Motor neuron (in vitro differentiated cells): ENCODE data around the gene KIF4A. TPM values are rescaled to one million over a fixed set of nuclear protein-coding genes. Genes with fewer than 3 reads are reported as not detected.

Experiments used
- ATAC-seq, 8 experiments: fragments of 200-7000 bp; cut with Tn5 transposase; replicated peaks in 6 of 8; 2 replicates each; pipeline ENCODE4 v1.8.0; 2021; ENCODE audit warnings: mild to moderate bottlenecking in 8 of 8, moderate library complexity in 8 of 8
- H3K27ac ChIP-seq, 2 donors: fragments of 250-450 bp; sonication (Bioruptor Pico); 2 replicates each; pipeline ENCODE4 v1.9.0; 2021; ENCODE audit warnings: antibody characterized with exemption in 2 of 2, mild to moderate bottlenecking in 2 of 2, moderate library complexity in 1 of 2
- H3K4me1 ChIP-seq, 2 donors: fragments of 250-450 bp; sonication (Bioruptor Pico); replicated peaks in 1 of 2; 2 replicates each; pipeline ENCODE4 v1.6.1; 2021; ENCODE audit warnings: antibody characterized with exemption in 2 of 2, mild to moderate bottlenecking in 2 of 2, moderate library complexity in 1 of 2
- H3K4me3 ChIP-seq, 5 donors: fragments of 250-450 bp; sonication (Bioruptor Pico); 2 replicates each; pipeline ENCODE4 v1.9.0; 2021; ENCODE audit warnings: antibody characterized with exemption in 5 of 5, mild to moderate bottlenecking in 5 of 5, moderate library complexity in 4 of 5
- WGBS, 10 experiments: fragments of 450-650 bp; shearing (Covaris generic); methylation state at CpG; one replicate each; pipeline ENCODE4 v1.0.0; 2022; 5-methylcytosine and 5-hydroxymethylcytosine counted together
- in situ Hi-C, 9 experiments: fragments of 400-800 bp; cut with MboI; loops; one replicate each; pipeline ENCODE4 v1.15.0; 2021; ENCODE audit warnings: low sequenced_read_pairs in 9 of 9, low pct_unique_long_range_greater_than_20kb in 2 of 9; ENCODE audit not compliant: unreplicated experiment in 9 of 9
- total RNA-seq, 8 experiments: library from RNA; unstranded; fragments of 300-600 nt; gene quantifications; 2 replicates each; pipeline versions ENCODE4 v1.2.3 to v1.2.4, GENCODE V29; 2022

The KIF4A gene
- total RNA-seq, 8 experiments from 2014 or later: 0.10 to 32.1 (median 1.9) TPM

- 14 to 20% methylated on average over 1 to 7 of the region's 39 CpGs; no CpG with 5 or more reads in 8 of the 10 experiments for WGBS, 10 experiments
- in situ Hi-C loops: loop anchor here in 2 of 9 experiments (25.0 kb wide), 2 partner anchors 210 to 510 kb away; no protein-coding TSS in a partner anchor
Observed at GRCh38 chrX:70452143-70452733, 162.3 kb downstream of the KIF4A start.

GRCh38 chrX:70453024-70453618 lies 163.2 kb downstream of the KIF4A start:
- no peak for ATAC-seq
- H3K4me1 ChIP-seq: peaks cover 8% of the 10 kb centered on the region in 2 donors
- in situ Hi-C loops: loop anchor here in 2 of 9 experiments (25.0 kb wide), 2 partner anchors 209 to 509 kb away; no protein-coding TSS in a partner anchor
- H3K4me3 ChIP-seq: peak overlapping the region in 1 of 5 donors; percentile 43
- WGBS, 10 experiments: 20 to 100% (median 55%) methylated on average over 1 to 3 of the region's 5 CpGs; no CpG with 5 or more reads in 7 of the 10 experiments
- H3K27ac ChIP-seq: no peak overlapping the region

More at GRCh38 chrX:70452143-70452733, 162.3 kb downstream of the KIF4A start:
- Histone ChIP-seq H3K27ac (no peak overlapping the region), H3K4me1 (peaks cover 8 to 9% of the 10 kb centered on the region in 2 donors), H3K4me3 (peak overlapping the region; percentile 13 to 43 (median 34))
- ATAC-seq: peak in 4 of 8 experiments; percentile 2 to 85 (median 64)

GRCh38 chrX:70454441-70455365 lies 164.8 kb downstream of the KIF4A start:
- peaks cover 8% of the 10 kb centered on the region in 2 donors for H3K4me1 ChIP-seq
- H3K4me3 ChIP-seq: peak overlapping the region; percentile 44 to 68 (median 52)
- peak overlapping the region; percentile 91 to 94 for H3K27ac ChIP-seq
- ATAC-seq: peak; percentile 39 to 93 (median 88)
- in situ Hi-C loops: loop anchor here in 2 of 9 experiments (25.0 kb wide), 2 partner anchors 208 to 508 kb away; no protein-coding TSS in a partner anchor
- 0 to 29% methylated on average over 1 to 14 of the region's 48 CpGs; no CpG with 5 or more reads in 8 of the 10 experiments for WGBS, 10 experiments

- in situ Hi-C loops: loop anchor here in 2 of 9 experiments (25.0 kb wide), 2 partner anchors 207 to 507 kb away; no protein-coding TSS in a partner anchor
- ATAC-seq: peak in 5 of 8 experiments; percentile 5 to 24 (median 15)
- peaks cover 8% of the 10 kb centered on the region in 2 donors for H3K4me1 ChIP-seq
- H3K27ac ChIP-seq: peak overlapping the region; percentile 91 to 94
- peak overlapping the region; percentile 44 to 68 (median 52) for H3K4me3 ChIP-seq
- WGBS, 10 experiments: 0 to 60% (median 34%) methylated on average over 1 to 5 of the region's 32 CpGs; no CpG with 5 or more reads in 6 of the 10 experiments
Observed at GRCh38 chrX:70455366-70456202, 165.7 kb downstream of the KIF4A start.

- no peak for ATAC-seq
- H3K4me3 ChIP-seq: peak overlapping the region; percentile 44 to 68 (median 52)
- in situ Hi-C loops: loop anchor here in 2 of 9 experiments (25.0 kb wide), 2 partner anchors 206 to 506 kb away; no protein-coding TSS in a partner anchor
- no peak overlapping the region for H3K27ac ChIP-seq
- H3K4me1 ChIP-seq: peaks cover 8% of the 10 kb centered on the region in 2 donors
- 0 to 25% (median 20%) methylated on average over 1 to 2 of the region's 2 CpGs; no CpG with 5 or more reads in 7 of the 10 experiments for WGBS, 10 experiments
Observed at GRCh38 chrX:70456256-70456655, 166.4 kb downstream of the KIF4A start.

GRCh38 chrX:70461026-70461425 lies 171.1 kb downstream of the KIF4A start:
- no peak overlapping the region for H3K4me3 ChIP-seq
- H3K27ac ChIP-seq: no peak overlapping the region
- no peak for ATAC-seq
- WGBS, 10 experiments: 34 to 100% (median 90%) methylated on average over 1 to 2 of the region's 2 CpGs; no CpG with 5 or more reads in 5 of the 10 experiments
- in situ Hi-C loops: loop anchor here in 2 of 9 experiments (25.0 kb wide), 2 partner anchors 201 to 501 kb away; no protein-coding TSS in a partner anchor
- peaks cover 2 to 8% of the 10 kb centered on the region in 2 donors for H3K4me1 ChIP-seq

- Histone ChIP-seq H3K4me1 (no peaks in the 10 kb centered on the region), H3K4me3 (no peak overlapping the region), H3K27ac (no peak overlapping the region)
- in situ Hi-C loops: loop anchor here in 2 of 9 experiments (25.0 kb wide), 2 partner anchors 198 to 498 kb away; no protein-coding TSS in a partner anchor
- ATAC-seq: no peak
Observed at GRCh38 chrX:70464051-70464450, 174.1 kb downstream of the KIF4A start.

GRCh38 chrX:70466968-70467367 lies 177.1 kb downstream of the KIF4A start:
- Histone ChIP-seq H3K27ac (no peak overlapping the region), H3K4me3 (no peak overlapping the region), H3K4me1 (no peaks in the 10 kb centered on the region)
- in situ Hi-C loops: loop anchor here in 2 of 9 experiments (25.0 kb wide), 2 partner anchors 195 to 495 kb away; no protein-coding TSS in a partner anchor
- no peak for ATAC-seq

GRCh38 chrX:70468709-70469108 lies 178.8 kb downstream of the KIF4A start:
- ATAC-seq: no peak
- Histone ChIP-seq H3K4me1 (no peaks in the 10 kb centered on the region), H3K4me3 (no peak overlapping the region), H3K27ac (no peak overlapping the region)
- in situ Hi-C loops: loop anchor here in 2 of 9 experiments (25.0 kb wide), 2 partner anchors 194 to 494 kb away; no protein-coding TSS in a partner anchor
- 50 to 100% (median 67%) methylated on average over 1 of the region's 1 CpG; no CpG with 5 or more reads in 7 of the 10 experiments for WGBS, 10 experiments
